ENCODE data around the gene DAP.

GRCh38 chr5:10645146-10645545 is 115.9 kb downstream of the DAP start:
- TF ChIP-seq EZH2phosphoT487 (IDR thresholded peaks at IDR 0.05; ENCODE audit: insufficient read depth, low read depth) (no peak), EZH2 (IDR thresholded peaks at IDR 0.05; ENCODE audit: insufficient read depth, poor library complexity, severe bottlenecking) (no peak)

Measured in GM23248 (cell line).